Cardiac septum (tissue), 1 donor: ENCODE results near the gene PFN2. TPM values are rescaled to one million over a fixed set of nuclear protein-coding genes. Genes with fewer than 3 reads are reported as not detected.
"Not testable (repeated sequence)": the region's sequence is repeated elsewhere in the genome, so short reads cannot be mapped to it uniquely, and the experiment has no call there.

Experiments
- DNase-seq: peaks from one replicate; pipeline ENCODE4 v3.0.0-alpha.2; 2020; ENCODE audit warnings: low spot score
- intact Hi-C: fragments of 100-400 bp; cut with DNase I; formaldehyde crosslinking; loops from one replicate; pipeline ENCODE4 v1.14.0; 2022
- total RNA-seq: library from RNA; stranded (reverse); fragmentation: NEBNext Ultra II Directional; extraction: Animal tissue kit (Norgen Biotek cat#: 25700); gene quantifications from one replicate; pipeline ENCODE4 v1.2.1, GENCODE V29; 2021
- donor health status: DM: no; HTN: no; CAD: no.

The PFN2 gene
- total RNA-seq, 1 donor from 2014 or later = 84.8 TPM

DNA sequence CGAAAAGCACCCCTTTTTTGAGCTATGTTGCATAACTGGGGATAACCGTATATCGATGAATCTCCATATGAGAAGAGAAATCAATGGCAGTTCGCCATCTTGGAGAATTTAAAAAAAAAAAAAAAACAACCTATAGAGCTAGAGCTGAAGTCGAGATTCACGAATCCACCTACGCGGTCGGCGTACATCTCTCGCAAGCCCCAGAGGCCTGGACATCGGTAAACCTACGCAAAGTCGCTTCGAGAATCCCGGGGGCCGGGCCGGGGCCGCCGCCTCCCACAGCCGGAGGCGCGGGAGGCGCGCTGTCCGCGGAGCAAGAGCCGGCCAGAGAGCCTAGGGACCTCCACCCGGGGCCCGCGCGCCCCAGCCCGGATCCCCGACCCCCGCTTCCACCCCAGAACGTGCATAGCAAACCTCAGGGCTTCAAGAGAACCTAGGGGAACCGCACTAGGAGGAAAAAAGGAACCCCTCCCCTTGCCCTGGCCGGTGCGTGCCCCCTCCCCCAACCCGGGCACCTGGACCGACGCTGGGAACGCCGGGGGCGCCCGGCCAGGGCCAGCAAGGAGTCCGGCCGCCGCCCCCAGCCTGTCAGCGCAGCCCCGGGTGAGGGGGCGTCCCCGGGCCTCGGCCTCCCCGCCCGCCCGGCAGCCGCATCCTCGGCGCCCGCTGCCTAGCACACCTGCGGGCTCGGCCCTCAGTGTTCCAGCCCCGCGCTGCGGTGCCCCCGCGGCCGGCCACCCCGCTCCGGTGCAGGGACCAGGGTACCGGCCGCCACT is 567 bp downstream of the PFN2 start:
- intact Hi-C loops = loop anchor here (2.0 to 10.0 kb wide), 3 partner anchors 88 to 575 kb away; partner anchors contain the start of genes EIF2A, SERP1 and TSC22D2
- DNase-seq = peak; percentile 88

DNA sequence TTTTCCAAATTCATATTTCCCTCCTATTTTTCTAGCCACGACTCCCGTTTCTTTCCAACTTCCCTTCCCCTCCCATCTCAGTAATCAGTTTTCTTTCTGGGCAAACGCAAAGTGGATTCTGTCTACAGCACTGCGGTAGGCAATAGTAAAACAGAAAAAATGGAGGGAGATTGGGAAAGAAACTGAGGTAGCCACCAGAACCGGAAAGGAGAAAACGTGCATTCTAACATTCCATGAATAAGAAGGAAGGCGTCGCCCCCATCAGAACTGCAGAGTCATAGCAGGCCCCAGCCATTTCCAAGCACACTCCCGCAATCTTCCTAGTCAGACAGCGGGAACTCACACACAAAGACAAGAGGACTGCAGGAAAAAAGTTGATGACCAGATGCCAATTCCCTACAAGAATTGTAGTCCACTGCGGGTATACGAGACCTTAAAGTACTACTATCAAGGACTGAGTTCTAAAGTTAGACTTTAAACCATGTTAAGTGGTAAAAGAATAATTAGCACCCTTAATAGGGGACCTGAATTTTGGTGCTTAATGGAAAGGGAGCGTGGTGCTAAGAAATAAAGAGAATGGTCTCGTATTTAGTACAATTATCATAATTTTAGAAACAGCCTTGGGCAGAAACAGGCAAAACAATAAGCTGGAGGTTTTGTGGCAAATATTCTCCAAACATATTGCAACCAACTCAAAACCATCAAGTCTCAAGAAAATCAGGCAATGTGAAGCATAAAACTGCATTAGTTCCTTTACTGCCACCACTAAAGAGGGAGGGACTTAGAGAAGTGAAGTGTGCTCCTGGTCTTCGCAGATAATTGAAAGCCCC is 1.4 kb downstream of the PFN2 start:
- no peak for DNase-seq
- intact Hi-C loops = loop anchor here (5.0 to 10.0 kb wide), 2 partner anchors 87 to 575 kb away; partner anchors contain the start of genes EIF2A and SERP1

DNA sequence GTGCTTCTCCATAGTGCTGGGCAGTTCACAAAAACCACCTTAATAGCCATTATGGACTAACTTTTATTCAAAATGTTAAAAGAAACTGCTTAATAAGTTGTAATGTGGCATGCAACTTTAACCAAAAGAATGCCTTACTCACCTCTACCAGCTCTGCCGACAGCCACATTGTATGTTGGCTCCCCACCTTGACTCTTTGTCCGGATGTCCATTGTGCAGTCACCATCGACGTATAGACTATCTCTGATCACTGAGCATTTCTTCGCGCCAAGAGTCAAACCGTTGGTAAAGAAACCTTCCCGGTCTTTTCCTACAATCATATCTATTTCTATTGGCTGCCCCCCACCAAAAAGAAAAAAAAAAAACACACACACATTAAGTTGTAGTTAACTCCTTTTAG is 2.5 kb downstream of the PFN2 start:
- intact Hi-C loops = loop anchor here (1.0 to 10.0 kb wide), 3 partner anchors 86 to 577 kb away; partner anchors contain the start of genes EIF2A and SERP1
- no peak for DNase-seq

DNA sequence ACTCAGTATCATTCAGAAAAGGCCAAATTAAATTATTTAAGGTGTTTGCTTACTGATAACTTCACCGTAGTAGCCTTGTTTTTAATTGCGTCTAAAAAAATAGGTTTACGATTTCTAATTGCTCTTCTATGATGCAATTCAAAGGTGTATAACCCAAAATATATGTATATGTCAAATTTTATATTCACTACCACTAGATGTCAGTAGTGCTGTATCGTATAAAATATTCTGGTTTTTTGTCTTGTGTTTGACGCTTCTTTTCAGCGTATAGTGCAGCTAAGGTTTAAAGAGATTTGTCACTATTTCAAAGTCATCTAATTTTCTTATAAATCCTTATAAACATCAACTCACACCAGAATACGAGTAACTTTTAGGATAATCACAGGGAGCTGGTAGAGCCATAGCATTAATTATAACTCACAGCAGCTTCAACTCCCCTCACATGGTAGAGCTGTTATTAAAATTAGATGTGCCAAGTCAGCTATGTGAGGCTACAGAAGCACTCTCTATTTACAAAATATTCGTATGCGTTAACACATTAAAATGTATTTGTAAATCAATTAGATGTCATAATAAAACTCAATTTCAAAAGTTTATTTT is 3.5 kb downstream of the PFN2 start:
- no peak for DNase-seq

DNA sequence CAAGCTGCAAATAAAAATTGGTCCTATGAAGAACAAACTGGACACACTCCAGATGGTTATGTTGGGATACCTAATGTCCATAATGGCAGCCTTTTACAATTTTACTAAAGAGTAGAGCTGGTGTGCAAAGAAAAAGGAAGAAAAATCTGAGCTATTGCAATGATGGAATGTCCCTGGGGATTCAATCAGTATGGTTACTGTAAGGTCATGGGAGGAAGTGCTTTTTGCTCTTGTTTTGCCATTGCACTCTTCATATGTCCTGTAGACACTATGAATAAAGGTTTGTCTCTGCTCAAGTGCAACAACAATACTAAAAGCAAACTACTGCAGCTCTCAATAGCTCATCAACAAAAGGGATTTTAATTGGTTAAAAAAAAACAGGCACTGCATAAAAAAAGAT is 5.4 kb downstream of the PFN2 start:
- intact Hi-C loops = loop anchor here (2.0 to 10.0 kb wide), 3 partner anchors 83 to 580 kb away; partner anchors contain the start of genes EIF2A and SERP1
- no peak for DNase-seq

More for the DNA sequence above, 3.5 kb downstream of the PFN2 start:
- intact Hi-C loops = loop anchor here (5.0 to 10.0 kb wide), 2 partner anchors 85 to 578 kb away; partner anchors contain the start of genes EIF2A and SERP1

DNA sequence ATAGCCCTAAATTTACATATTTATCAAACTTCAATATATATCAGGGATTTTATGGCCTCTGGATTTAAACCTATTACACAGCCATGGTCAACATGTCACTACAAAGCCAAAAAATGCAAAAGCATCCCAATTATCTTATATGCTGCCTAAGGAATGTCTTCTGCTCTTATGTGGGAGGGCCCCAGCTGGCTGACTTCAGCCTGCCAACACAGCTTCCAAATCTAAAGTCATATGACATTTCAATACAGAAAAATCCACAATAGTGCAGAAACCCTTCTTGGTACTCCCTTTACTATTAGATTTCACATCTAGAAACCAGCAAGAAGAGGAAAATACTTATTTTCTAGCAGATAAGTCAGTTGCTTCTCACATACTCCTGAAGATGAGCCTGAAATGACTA is 6.4 kb downstream of the PFN2 start:
- DNase-seq = no peak
- intact Hi-C loops = loop anchor here (2.0 to 10.0 kb wide), 2 partner anchors 253 to 581 kb away; partner anchors contain the start of genes EIF2A and SERP1

DNA sequence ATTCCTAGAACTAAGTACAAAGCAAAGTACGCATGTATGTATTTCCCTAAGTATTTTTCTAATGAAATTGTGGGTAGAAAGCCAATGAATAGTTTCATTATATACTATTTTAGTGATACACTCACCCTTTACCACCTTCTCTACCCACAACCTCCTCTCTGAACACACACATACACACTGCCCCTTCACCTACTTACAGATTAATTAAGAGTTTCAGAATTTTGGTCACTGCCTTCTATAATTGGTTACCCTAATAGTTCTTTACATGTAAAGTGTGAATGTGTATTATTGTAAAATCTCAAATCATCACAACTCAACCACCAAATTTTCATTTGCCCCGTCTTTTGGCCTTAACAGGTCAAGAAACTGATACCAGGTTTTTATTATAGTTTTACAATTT is 7.2 kb downstream of the PFN2 start:
- intact Hi-C loops = loop anchor here (10.0 kb wide), 1 partner anchor 581 kb away; the partner anchor contains the start of genes EIF2A and SERP1

DNA sequence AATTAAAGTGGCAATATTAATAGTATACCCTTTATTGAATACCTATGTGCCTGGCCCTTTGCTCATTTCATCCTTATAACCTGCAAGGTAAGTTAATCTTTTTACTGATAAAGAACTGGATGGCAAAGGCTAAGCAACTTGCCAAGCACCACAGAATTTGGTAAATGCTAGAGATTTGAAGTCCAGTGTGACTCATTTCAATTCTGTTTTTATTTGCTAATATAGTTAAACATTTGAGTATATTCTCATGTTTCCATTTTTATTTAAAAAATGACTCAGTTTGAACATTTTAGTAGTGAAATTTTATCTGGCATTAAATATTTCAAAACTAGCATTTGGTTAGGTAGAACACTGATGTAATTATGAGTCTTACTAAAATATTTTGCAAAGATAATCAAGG is 11.3 kb downstream of the PFN2 start:
- intact Hi-C loops = no loop called here
- no peak for DNase-seq

More for the DNA sequence above, 7.2 kb downstream of the PFN2 start:
- DNase-seq = no peak

DNA sequence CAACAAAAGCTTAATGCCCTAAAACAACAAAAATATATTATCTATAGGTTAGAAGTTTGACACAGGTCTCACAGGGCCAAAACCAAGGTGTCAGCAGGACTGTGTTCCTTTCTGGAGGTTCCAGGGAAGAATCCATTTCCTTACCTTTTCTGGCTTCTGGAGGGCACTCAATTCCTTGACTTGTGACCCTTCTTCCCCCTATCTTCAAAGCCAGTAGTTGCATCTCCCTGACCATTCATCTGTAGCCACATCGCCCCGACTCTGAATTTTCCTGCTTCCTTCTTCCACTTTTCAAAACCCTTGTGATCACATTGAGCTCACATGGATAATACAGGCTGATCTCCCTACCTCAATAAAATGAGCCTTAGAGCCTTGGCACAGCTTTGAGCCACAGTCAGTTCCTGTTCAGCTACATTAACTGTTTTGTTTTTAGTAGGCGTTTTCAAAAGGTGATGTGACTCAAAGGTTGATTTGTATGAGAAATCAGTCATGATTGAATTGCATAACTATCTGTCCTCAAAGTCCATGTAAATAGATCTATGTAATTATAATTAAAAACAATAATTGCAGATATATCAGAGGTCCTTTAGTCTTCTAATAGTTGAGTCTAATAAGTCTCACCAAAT is 12.4 kb downstream of the PFN2 start:
- no peak for DNase-seq
- intact Hi-C loops = no loop called here

DNA sequence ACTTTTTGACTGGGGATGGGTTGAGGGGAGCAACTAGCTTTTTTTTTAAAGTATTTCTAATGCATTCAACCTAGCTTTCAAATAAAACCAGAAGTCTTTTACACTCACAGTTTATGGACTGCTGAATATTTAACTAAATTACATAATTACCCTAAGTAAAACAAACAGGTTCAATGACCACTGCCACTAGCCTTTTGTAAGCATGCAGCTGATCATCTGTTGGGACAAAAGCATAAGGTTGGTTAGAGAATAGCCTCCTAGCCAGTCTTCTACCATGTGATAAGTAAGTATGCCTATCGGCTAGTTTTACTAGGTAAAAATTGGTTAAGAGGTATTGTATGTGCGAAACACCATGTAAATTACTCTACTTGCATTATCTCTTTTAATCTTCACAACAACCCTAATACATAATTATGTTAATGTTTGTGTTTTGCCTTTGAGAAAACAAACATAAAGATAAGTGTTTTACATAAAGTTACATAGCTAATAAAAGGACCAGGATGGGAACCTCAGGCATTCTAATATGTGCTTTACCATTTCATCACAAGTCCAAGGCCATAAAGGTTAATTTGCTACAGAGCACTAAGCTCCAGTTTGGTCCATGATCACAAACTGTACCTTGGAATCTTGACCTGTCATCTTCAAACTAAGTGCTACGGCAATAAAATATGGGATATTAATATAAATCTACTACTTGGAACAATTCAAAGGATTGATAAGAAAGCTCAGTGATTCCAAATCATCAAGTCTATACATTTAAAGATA is 13.2 kb downstream of the PFN2 start:
- DNase-seq = no peak
- intact Hi-C loops = no loop called here

DNA sequence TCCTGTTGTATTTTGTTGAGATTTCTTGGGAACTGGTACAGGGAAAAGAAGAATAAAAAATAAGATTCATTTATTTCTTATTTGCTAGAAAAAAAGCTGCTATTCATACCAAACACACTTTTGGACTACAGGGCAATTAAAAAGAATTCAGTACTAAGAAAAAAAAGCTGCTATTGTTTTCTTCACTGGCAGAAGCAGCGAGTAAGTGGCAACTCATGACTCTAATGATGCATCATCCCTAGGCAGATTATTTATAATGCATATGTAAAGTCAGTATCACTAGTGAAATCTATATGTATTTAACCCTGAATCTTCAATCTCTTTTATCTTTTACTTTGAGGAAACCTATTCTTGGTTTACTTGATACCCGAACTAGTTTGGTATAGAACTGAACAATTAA is 15.2 kb downstream of the PFN2 start:
- intact Hi-C loops = no loop called here
- no peak for DNase-seq

DNA sequence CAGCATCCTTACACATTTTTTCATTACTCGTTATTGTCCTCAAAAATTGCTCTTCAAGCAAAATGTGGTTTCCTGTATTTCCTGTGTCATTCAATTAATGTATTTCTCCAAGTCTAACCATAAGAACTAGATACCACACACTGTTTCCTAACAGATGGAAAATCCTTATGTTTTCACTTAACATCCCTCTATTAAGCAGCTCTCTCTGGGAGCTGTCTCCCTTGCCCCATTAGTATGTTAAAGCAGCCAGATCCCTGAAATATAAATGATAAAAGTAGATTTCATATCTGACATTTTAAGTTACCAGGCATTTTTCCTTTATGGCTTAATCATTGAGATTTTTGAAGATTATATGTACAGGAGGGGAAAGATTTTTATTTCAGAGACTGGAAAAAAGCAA is 15.9 kb downstream of the PFN2 start:
- intact Hi-C loops = no loop called here
- no peak for DNase-seq

DNA sequence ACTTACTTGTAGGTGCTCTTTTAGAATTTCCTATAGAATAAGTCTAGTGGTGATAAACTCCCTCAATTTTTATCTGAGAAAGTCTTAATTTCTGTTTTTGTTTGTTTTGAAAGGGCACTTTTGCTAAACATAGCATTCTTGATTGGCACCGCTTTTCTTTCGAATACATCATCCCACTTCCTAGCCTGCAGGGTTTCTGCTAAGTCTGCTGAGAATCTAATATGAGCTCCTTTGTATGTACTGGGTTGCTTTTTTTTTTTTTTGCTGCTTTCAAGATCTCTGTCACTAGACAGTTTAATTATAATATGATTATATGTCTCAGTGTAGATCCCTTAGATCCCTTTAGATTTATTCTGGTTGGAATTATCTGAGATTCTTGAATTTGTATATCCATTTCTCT is 21.5 kb downstream of the PFN2 start:
- intact Hi-C loops = no loop called here
- no peak for DNase-seq

DNA sequence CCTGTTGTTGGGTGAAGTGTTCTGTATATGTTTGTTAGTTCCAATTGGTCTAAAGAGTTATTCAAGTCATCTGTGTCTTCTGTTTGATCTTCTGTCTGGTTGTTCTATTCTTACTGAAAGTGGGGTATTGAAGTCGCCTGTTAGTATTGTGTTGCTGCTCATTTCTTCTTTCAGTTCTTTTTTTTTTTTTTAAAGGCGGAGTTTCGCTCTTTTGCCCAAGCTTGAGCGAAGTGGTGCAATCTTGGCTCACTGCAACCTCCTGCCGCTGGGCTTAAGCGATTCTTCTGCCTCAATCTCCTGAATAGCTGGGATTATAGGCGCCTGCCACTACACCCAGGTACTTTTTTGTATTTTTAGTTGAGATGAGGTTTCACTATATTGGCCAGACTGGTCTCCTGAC is 23.5 kb downstream of the PFN2 start:
- DNase-seq = no peak
- intact Hi-C loops = no loop called here

DNA sequence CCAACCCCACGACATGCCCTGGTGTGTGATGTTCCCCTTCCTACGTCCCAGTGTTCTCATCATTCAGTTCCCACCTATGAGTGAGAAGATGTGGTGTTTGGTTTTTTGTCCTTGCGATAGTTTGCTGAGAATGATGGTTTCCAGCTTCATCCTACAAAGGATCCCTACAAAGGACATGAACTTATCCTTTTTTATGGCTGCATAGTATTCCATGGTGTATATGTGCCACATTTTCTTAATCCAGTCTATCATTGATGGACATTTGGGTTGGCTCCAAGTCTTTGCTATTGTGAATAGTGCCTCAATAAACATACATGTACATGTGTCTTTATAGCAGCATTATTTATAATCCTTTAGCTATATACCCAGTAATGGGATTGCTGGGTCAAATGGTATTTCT is 26.7 kb downstream of the PFN2 start:
- intact Hi-C loops, DNase-seq: not testable (repeated sequence)

DNA sequence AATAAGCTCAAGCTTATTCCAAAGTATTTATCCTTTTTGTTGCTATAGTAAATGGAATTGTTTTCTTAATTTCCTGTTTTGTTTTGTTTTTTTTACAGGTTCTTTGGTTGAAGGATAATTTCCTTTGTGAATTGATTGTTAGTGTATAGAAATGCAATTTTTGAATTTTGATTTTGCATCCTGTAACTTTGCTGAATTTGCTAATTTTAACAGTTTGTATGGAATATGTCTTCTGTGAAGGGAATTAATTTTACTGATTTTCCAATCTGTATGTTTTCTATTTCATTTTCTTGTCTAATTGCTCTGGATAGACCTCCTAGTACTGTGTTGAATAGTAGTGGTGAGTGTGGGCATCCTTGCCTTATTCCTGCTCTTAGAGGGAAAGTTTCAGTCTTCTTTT is 28.3 kb downstream of the PFN2 start:
- DNase-seq = no peak
- intact Hi-C loops = no loop called here

DNA sequence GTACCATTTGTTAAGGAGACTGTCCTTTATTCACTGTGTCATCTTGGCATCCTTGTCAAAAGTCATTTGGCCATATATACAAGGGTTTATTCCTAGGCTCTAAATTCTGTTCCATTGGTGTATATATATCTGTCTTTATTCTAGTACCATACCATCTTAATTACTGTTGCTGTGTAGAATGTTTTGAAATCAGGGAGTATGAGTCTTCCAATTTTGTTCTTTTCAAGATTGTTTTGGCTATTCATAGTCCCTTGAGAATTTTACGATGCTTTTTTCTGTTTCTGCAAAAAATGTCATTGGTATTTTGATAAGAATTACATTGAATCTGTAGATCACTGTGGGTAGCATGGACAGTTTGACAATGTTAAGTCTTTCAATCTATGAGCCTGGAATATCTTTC is 28.7 kb downstream of the PFN2 start:
- intact Hi-C loops = no loop called here
- no peak for DNase-seq

DNA sequence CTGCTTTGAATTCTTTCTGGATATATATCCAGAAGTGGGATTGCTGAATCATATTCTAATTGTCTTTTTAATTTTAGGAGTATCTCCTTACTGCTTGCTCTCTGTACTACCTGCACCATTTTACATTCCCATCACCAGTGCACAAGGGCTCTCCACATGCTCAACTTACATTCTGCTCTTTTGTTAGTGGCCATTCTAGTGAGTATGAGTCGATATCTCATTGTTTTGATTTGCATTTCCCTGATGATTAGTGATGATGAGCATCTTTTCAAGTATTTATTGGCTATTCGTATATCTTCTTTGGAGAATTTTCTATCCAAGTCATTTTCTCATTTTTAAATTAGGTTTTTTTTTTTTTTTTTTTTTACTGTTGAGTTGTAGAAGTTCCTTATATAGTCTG is 29.5 kb downstream of the PFN2 start:
- intact Hi-C loops = no loop called here
- no peak for DNase-seq
